ENCODE results near the gene HRH1. TPM values are rescaled to one million over a fixed set of nuclear protein-coding genes. Genes with fewer than 3 reads are reported as not detected.
"Not testable (repeated sequence)": the region's sequence is repeated elsewhere in the genome, so short reads cannot be mapped to it uniquely, and the experiment has no call there.

HRH1 gene
- total RNA-seq, 1 experiment from 2014 or later, result 0.04 TPM

DNA sequence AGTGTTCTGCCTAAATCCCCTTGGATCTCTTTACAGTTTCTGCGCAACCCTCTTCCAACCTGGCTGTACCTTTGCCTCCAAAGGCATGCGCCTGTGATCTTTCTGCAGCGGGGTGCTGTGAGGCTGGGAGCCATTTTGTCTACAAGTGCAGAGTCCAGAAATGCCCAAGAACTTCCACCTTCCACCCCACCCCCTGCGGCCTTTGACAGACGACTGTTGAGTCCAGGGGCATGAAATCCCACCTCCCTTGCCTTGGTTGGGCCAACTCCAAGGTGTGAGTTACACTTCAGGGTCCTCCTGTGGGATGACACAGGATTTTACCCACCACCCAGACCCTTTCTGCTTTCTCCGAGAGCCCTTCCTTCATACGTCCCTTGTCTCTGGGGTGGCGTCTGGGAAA lies 24.1 kb downstream of the HRH1 start:
- H3K27ac ChIP-seq, result no peak overlapping the region
- no peaks in the 10 kb centered on the region for H3K36me3 ChIP-seq
- H3K9me3 ChIP-seq (replicated peaks), result no peaks in the 10 kb centered on the region
- no peaks in the 10 kb centered on the region for H3K27me3 ChIP-seq
- no peak overlapping the region for H3K4me3 ChIP-seq
- 0 out of 2 replicates have a peak, but pooled peaks cover 6% of the 10 kb centered on the region for H3K4me1 ChIP-seq
- no peak for DNase-seq

DNA sequence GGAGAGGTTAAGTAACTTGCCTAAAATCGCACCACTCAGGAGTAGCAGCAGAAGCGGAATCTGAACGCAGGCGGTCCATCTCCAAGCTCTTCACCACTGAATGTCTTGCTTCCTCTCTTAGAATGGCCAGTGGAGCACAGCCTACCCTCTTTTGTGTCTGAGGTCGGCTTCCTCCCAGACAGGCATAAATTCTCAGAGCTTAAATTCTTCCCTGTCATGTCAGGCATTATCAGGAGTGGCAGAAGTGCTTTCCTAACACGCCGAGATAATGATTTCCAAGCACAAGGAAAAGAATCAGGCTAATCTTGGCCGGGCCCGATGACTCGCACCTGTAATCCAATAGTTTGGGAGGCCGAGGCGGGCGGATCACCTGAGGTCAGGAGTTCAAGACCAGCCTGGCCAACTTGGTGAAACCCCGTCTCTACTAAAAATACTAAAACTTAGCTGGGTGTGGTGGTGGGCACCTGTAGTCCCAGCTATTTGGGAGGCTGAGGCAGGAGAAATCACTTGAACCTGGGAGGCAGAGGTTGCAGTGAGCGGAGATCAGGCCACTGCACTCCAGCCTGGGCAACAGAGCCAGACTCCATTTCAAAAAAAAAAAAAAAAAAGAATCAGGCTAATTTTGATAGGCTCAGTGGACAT lies 30.2 kb downstream of the HRH1 start:
- H3K4me1 ChIP-seq; H3K9me3 ChIP-seq (replicated peaks); H3K4me3 ChIP-seq; H3K27me3 ChIP-seq; DNase-seq; H3K27ac ChIP-seq; H3K36me3 ChIP-seq: not testable (repeated sequence)

GRCh38 chr3:11185144-11185543 lies 30.9 kb downstream of the HRH1 start:
- no peak overlapping the region for H3K4me3 ChIP-seq
- no peaks in the 10 kb centered on the region for H3K4me1 ChIP-seq
- H3K36me3 ChIP-seq, result no peaks in the 10 kb centered on the region
- no peak overlapping the region for H3K27ac ChIP-seq
- H3K27me3 ChIP-seq, result no peaks in the 10 kb centered on the region
- H3K9me3 ChIP-seq (replicated peaks), result no peaks in the 10 kb centered on the region
- DNase-seq, result no peak

- Histone ChIP-seq H3K4me1 (no peaks in the 10 kb centered on the region), H3K9me3 (replicated peaks) (no peaks in the 10 kb centered on the region), H3K36me3 (no peaks in the 10 kb centered on the region), H3K4me3 (no peak overlapping the region), H3K27ac (no peak overlapping the region), H3K27me3 (no peaks in the 10 kb centered on the region)
- peak; percentile 25 to 29 for DNase-seq
Measured at GRCh38 chr3:11185564-11186317, 31.4 kb downstream of the HRH1 start.

DNA sequence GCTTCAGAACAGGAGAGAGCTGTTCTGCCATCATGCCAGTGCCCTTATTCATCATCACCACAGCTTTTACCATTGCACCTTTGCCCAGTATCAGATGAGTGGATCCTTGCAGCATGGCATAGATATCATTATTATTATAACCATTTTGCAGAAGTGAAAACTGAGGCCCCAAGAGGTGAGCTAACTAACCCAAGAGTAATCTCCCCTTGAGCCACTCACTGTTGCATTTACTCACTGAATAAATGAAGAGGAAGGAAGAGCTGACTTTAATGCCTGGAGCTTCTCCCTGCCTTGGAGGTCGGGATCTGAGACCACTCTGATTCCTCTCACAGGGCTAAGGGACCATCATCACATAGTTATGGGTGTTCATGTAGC lies 32.0 kb downstream of the HRH1 start:
- H3K4me3 ChIP-seq, result no peak overlapping the region
- no peaks in the 10 kb centered on the region for H3K36me3 ChIP-seq
- H3K9me3 ChIP-seq (replicated peaks), result no peaks in the 10 kb centered on the region
- H3K27ac ChIP-seq, result no peak overlapping the region
- H3K4me1 ChIP-seq, result no peaks in the 10 kb centered on the region
- DNase-seq, result no peak
- H3K27me3 ChIP-seq, result no peaks in the 10 kb centered on the region

DNA sequence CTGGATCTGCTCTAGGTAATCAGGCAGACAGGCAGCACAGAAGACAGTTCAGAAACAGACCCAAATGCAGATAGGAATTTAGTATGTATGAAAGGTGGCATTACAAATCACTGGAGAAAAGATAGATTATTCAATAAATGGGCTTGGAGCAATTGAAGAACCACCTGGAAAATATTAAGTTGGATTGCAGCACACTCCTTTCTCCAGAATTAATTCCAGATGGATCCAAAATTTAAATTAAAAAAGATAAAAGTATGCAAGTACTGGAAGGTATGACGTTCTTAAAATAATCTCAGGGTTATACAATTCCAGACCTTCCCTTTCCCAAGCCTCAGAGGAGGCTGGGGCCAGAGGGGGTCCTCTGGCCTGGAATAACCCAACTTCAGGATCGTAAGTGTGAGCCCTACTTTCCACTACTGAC lies 32.5 kb downstream of the HRH1 start:
- Histone ChIP-seq H3K4me1 (no peaks in the 10 kb centered on the region), H3K9me3 (replicated peaks) (no peaks in the 10 kb centered on the region), H3K27ac (no peak overlapping the region), H3K36me3 (no peaks in the 10 kb centered on the region), H3K27me3 (no peaks in the 10 kb centered on the region), H3K4me3 (no peak overlapping the region)
- DNase-seq, result no peak

- Histone ChIP-seq H3K4me3 (no peak overlapping the region), H3K4me1 (no peaks in the 10 kb centered on the region), H3K27ac (no peak overlapping the region), H3K9me3 (replicated peaks) (no peaks in the 10 kb centered on the region), H3K36me3 (no peaks in the 10 kb centered on the region), H3K27me3 (no peaks in the 10 kb centered on the region)
- DNase-seq, result no peak
Measured at GRCh38 chr3:11187681-11188080, 33.4 kb downstream of the HRH1 start.

DNA sequence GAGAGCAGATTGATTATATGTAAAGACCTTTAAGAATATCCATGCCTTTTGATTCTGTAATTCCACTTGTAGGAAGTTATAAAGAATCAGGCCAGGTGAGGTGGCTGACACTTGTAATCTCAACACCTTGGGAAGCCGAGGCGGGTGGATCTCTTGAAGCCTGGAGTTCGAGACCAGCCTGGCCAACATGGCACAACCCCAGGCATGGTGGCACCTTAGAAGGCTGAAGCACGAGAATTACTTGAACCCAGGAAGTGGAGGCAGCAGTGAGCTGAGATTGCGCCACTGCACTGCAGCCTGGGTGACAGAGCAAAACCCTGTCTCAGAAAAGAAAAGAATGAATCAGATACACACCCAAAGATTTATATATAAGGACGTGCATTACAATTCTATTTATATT lies 33.9 kb downstream of the HRH1 start:
- Histone ChIP-seq H3K9me3 (replicated peaks) (no peaks in the 10 kb centered on the region), H3K36me3 (no peaks in the 10 kb centered on the region), H3K4me1 (no peaks in the 10 kb centered on the region), H3K27me3 (no peaks in the 10 kb centered on the region), H3K4me3 (no peak overlapping the region), H3K27ac (no peak overlapping the region)
- no peak for DNase-seq

DNA sequence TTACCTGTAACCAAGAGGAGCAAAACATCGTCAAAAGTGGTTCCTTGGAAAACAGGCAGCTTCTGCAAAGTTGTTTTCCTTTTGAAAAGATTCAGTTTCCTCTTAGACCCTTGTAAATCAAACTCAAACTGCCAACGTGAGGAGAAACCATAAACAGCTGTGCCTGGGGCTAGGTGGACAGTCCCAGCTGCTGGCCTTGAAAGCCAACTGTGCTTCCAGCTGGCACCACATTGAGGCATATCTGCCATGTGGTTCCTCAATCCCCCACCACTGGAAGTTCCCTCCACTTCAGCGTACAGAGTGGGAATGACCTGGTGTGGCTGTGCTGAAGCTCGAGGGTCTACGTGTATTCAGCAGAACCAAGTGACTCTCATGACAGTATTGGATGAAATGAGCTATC lies 40.9 kb downstream of the HRH1 start:
- no peak overlapping the region for H3K4me3 ChIP-seq
- H3K27ac ChIP-seq, result no peak overlapping the region
- H3K27me3 ChIP-seq, result no peaks in the 10 kb centered on the region
- peak; percentile 58 to 73 for DNase-seq
- H3K36me3 ChIP-seq, result no peaks in the 10 kb centered on the region
- H3K4me1 ChIP-seq, result peaks cover 11% of the 10 kb centered on the region; the same call in 1 of the 2 replicates
- no peaks in the 10 kb centered on the region for H3K9me3 ChIP-seq (replicated peaks)

DNA sequence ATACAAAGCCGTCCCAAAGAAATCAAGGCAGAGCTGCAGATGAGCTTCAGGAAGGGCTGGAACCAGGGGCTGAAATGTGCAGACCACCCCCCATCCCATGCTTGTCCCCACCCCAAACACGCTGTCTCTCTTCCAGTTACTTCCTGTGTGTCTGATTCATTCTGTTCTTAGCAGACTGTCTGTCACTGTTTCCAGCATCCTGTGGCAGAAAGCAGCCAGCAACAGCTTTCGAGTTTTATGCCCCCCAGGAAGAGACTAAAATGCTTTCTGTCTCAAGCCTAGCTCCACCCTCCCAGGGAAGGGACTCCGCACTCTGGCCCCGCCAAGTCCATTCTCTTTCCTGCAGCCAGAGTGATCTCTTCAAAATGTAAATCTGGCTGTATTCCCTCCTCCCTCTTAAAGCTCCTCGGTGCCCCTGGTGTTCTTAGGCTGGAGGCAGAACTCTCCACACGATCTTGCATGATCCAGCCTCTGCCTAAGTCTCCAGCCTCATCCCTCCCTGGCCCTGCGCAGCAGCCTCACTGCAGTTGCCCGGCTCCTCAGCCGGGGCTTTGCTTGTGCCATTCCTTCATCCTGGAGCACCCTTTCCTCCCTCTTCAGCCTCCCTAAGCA lies 41.5 kb downstream of the HRH1 start:
- no peak overlapping the region for H3K4me3 ChIP-seq
- DNase-seq, result no peak

DNA sequence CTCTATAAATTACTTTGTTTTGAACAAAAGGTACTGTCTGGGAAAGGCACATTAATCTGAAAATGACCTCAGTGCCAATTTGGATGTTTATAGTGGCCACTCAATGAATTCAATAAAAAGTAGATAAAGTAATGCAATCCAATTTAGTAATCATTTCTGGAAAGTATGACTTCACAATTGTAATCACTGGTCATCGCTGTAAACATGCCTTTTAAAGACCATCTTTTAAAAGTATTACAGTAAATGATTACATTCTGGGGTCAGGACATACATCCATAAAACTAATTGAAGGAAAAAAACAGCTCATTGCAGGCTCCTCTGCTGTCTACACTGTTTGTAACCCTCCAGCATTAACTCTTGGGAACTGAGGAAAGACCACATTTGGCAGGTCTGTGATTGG lies 43.2 kb downstream of the HRH1 start:
- no peaks in the 10 kb centered on the region for H3K9me3 ChIP-seq (replicated peaks)
- H3K27me3 ChIP-seq, result no peaks in the 10 kb centered on the region
- H3K27ac ChIP-seq, result no peak overlapping the region
- no peak overlapping the region for H3K4me3 ChIP-seq
- H3K36me3 ChIP-seq, result no peaks in the 10 kb centered on the region
- DNase-seq, result no peak
- peaks cover 11% of the 10 kb centered on the region; the same call in 1 of the 2 replicates for H3K4me1 ChIP-seq

More for the DNA sequence above, 41.5 kb downstream of the HRH1 start:
- no peak overlapping the region for H3K27ac ChIP-seq
- no peaks in the 10 kb centered on the region for H3K9me3 ChIP-seq (replicated peaks)
- H3K4me1 ChIP-seq, result peaks cover 11% of the 10 kb centered on the region; the same call in 1 of the 2 replicates
- H3K27me3 ChIP-seq, result no peaks in the 10 kb centered on the region
- no peaks in the 10 kb centered on the region for H3K36me3 ChIP-seq

DNA sequence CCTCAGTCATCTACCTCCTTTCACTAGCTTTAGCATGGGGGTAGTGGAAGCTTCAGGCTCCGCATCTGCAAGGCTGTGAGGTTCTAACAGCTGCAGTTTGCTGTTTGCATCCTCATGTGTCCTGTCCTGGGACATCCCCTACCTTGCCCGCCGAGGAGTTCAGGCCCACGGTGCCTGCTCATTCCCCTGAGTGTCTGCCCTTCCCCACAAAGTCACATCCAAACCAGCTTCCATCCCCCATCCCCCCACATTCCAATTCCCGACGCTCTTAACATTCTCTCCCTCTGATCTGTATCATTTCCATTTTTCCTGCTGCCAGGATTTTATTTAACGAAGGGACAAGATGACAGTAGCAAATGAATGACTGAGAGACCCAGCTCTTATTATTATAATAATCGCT lies 43.8 kb downstream of the HRH1 start:
- Histone ChIP-seq H3K9me3 (replicated peaks) (no peaks in the 10 kb centered on the region), H3K4me3 (no peak overlapping the region), H3K36me3 (no peaks in the 10 kb centered on the region), H3K27me3 (no peaks in the 10 kb centered on the region; the same call in 1 of the 2 replicates), H3K27ac (no peak overlapping the region), H3K4me1 (peaks cover 11% of the 10 kb centered on the region; the same call in 1 of the 2 replicates)
- DNase-seq, result no peak

DNA sequence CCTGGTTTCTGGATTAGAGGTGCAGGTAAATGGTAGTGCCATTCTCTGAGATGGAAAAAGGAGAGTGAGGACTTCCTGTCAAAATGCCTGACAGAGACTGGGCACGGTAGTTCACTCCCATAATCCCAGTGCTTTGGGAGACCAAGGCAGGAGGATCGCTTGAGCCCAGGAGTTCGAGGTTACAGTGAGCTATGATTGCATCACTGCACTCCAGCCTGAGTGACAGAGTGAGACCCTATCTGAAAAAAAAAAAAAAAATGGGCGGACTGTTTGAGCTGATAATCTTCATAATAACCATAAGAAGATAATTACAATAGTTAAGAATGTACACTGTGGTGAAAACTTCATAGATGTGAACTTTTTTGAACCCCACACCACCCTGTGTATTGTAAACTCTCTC lies 44.2 kb downstream of the HRH1 start:
- Histone ChIP-seq H3K4me1 (peaks cover 11% of the 10 kb centered on the region; the same call in 1 of the 2 replicates), H3K27ac (no peak overlapping the region), H3K36me3 (no peaks in the 10 kb centered on the region), H3K9me3 (replicated peaks) (no peaks in the 10 kb centered on the region), H3K27me3 (no peaks in the 10 kb centered on the region; the same call in 1 of the 2 replicates), H3K4me3 (no peak overlapping the region)
- no peak for DNase-seq

DNA sequence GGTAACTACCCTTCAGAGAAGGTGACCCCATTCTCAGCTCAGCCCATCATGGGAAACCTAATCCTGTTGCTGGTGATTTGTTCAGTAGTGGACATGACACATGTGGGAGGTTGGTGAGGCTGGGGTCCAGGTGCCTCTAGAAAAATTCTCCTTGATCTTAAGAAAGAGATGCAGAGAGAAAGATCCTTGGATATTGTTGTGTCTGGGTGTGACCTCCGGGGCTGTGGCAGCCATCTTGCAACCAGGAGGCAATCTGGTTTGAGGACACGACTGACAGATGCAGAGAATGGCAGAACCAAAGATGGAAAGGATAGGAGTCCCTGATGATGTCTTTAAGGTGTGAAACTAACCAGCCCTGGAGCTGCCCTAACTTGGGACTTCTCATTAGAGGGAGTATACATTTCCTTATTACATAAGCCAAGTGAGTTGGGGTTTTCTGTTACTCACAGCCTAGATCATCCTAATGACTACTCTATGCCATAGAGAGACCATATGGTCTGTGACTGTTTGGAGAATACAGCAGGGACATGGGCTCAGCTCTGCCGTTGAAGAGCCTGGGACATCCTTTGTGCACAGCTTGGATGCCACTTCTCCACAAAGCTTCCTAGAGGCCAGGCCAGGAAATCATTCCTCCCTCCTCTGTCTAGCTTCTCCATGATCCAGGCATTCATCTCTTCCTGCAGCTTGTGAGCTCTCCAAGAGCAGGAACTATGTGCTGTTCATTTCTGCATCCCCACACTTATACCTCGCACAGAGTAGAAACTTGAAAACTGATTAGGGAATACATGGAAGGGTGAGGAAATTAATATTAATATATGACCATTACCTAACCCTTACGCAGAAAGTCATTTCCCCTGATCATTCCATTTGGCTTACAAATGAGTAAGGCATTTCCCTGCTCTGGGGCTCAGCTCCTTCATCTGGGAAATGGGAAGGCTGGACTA lies 45.9 kb downstream of the HRH1 start:
- H3K4me1 ChIP-seq, result peaks cover 7% of the 10 kb centered on the region; the same call in 1 of the 2 replicates
- no peak overlapping the region for H3K27ac ChIP-seq
- no peaks in the 10 kb centered on the region; the same call in 1 of the 2 replicates for H3K27me3 ChIP-seq
- DNase-seq, result no peak
- H3K4me3 ChIP-seq, result no peak overlapping the region
- H3K36me3 ChIP-seq, result no peaks in the 10 kb centered on the region
- H3K9me3 ChIP-seq (replicated peaks), result no peaks in the 10 kb centered on the region
